Sigmoid colon (tissue), 7 donors: Measurements from ENCODE around the gene TBX20. TPM values are rescaled to one million over a fixed set of nuclear protein-coding genes. Genes with fewer than 3 reads are reported as not detected.

Experiments
- DNase-seq: peaks from one replicate; pipeline ENCODE4 v3.0.0-alpha.2; 2019
- H3K27ac ChIP-seq, 4 donors: fragments of 200-600 bp; sonication (generic); one replicate each; pipeline ENCODE4 v1.5.1; 2016 to 2019; ENCODE audit warnings: mild to moderate bottlenecking in 1 of 4
- H3K27me3 ChIP-seq, 3 donors: fragments of 200-600 bp; sonication (generic); one replicate each; pipeline ENCODE4 v1.5.1; 2019; ENCODE audit warnings: mild to moderate bottlenecking in 1 of 3
- H3K36me3 ChIP-seq, 4 donors: fragments of 200-600 bp; sonication (generic); one replicate each; pipeline ENCODE4 v1.5.1; 2016 to 2019
- H3K4me1 ChIP-seq, 4 donors: fragments of 200-600 bp; sonication (generic); one replicate each; pipeline ENCODE4 v1.5.1; 2017 to 2019
- H3K4me3 ChIP-seq, 4 donors: fragments of 200-600 bp; sonication (generic); one replicate each; pipeline ENCODE4 v1.5.1; 2017 to 2019; ENCODE audit warnings: mild to moderate bottlenecking in 2 of 4, moderate library complexity in 1 of 4
- H3K9me3 ChIP-seq, 4 donors: fragments of 200-600 bp in 3 of 4; sonication (generic) in 3 of 4; one replicate each; pipeline versions ENCODE4 v1.5.1 to v1.6.1; 2013 to 2019
- EP300 ChIP-seq, 4 donors: sonication (generic); formaldehyde crosslinking; IDR thresholded peaks; one replicate each; pipeline ENCODE4 v1.6.1; 2017; ENCODE audit warnings: antibody characterized with exemption in 4 of 4
- POLR2A ChIP-seq, 2 donors: fragments of 450-650 bp; IDR thresholded peaks; one replicate each; pipeline ENCODE4 v1.6.1; 2016; ENCODE audit warnings: antibody characterized with exemption in 2 of 2, mild to moderate bottlenecking in 2 of 2, moderate library complexity in 2 of 2
- POLR2AphosphoS5 ChIP-seq, 4 donors: sonication (generic); formaldehyde crosslinking; IDR thresholded peaks; one replicate each; pipeline ENCODE4 v1.6.1; 2017; ENCODE audit warnings: antibody characterized with exemption in 4 of 4
- WGBS, 2 donors: extraction: QIAGEN DNeasy Blood & Tissue Kit; methylation state at CpG; one replicate each; pipeline ENCODE4 v1.1.7; 2013; 5-methylcytosine and 5-hydroxymethylcytosine counted together
- intact Hi-C: fragments of 100-400 bp; cut with DNase I; formaldehyde crosslinking; loops from one replicate; pipeline ENCODE4 v1.15.1; 2023
- polyA plus RNA-seq, 3 donors: library from polyadenylated mRNA; stranded (reverse); fragments of 200-250 nt; gene quantifications; one replicate each; pipeline ENCODE4 v1.2.3, GENCODE V29; 2013
- total RNA-seq, 4 donors: library from RNA; depleted of rRNA; stranded (reverse); fragments of >200 nt; gene quantifications; one replicate each; pipeline ENCODE4 v1.1.0, GENCODE V29; 2016
- TF ChIP-seq, protein P1 (sequence below), 4 experiments: fragments of 450-650 bp in 3 of 4; fragments of 200-600 bp in 1 of 4; IDR thresholded peaks; one replicate each; pipeline ENCODE4 v1.5.1; 2016 to 2019; ENCODE audit warnings: antibody characterized with exemption in 4 of 4, mild to moderate bottlenecking in 3 of 4, moderate library complexity in 2 of 4
- donor health status: healthy with polysubstance abuse.
- donor health status: Bipolar disorder and iron deficiency.
- donor health status: healthy.

The TBX20 gene
- total and polyA plus RNA-seq, 7 donors = 0.04 TPM; not detected in 6

GRCh38 chr7:35252612-35253459 is 1.1 kb downstream of the TBX20 start:
- TF ChIP-seq POLR2A (IDR thresholded peaks at IDR 0.05) = no peak
- no peak for TF ChIP-seq POLR2AphosphoS5 (IDR thresholded peaks at IDR 0.05)
- TF ChIP-seq EP300 (IDR thresholded peaks at IDR 0.05) = no peak
- TF ChIP-seq, protein P1, sequence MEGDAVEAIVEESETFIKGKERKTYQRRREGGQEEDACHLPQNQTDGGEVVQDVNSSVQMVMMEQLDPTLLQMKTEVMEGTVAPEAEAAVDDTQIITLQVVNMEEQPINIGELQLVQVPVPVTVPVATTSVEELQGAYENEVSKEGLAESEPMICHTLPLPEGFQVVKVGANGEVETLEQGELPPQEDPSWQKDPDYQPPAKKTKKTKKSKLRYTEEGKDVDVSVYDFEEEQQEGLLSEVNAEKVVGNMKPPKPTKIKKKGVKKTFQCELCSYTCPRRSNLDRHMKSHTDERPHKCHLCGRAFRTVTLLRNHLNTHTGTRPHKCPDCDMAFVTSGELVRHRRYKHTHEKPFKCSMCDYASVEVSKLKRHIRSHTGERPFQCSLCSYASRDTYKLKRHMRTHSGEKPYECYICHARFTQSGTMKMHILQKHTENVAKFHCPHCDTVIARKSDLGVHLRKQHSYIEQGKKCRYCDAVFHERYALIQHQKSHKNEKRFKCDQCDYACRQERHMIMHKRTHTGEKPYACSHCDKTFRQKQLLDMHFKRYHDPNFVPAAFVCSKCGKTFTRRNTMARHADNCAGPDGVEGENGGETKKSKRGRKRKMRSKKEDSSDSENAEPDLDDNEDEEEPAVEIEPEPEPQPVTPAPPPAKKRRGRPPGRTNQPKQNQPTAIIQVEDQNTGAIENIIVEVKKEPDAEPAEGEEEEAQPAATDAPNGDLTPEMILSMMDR (IDR thresholded peaks at IDR 0.05) = no peak
- WGBS, 2 donors = 9 to 14% methylated on average over 16 of the region's 16 CpGs
- no peaks in the 10 kb centered on the region for H3K36me3 ChIP-seq
- no peak overlapping the region for H3K27ac ChIP-seq
- no peak for DNase-seq
- H3K27me3 ChIP-seq = peaks cover 75 to 100% (median 94%) of the 10 kb centered on the region in 3 donors
- H3K4me3 ChIP-seq = no peak overlapping the region
- intact Hi-C loops = no loop called here
- peaks cover 0 to 25% (median 22%) of the 10 kb centered on the region in 4 donors for H3K4me1 ChIP-seq
- H3K9me3 ChIP-seq = no peaks in the 10 kb centered on the region

DNA sequence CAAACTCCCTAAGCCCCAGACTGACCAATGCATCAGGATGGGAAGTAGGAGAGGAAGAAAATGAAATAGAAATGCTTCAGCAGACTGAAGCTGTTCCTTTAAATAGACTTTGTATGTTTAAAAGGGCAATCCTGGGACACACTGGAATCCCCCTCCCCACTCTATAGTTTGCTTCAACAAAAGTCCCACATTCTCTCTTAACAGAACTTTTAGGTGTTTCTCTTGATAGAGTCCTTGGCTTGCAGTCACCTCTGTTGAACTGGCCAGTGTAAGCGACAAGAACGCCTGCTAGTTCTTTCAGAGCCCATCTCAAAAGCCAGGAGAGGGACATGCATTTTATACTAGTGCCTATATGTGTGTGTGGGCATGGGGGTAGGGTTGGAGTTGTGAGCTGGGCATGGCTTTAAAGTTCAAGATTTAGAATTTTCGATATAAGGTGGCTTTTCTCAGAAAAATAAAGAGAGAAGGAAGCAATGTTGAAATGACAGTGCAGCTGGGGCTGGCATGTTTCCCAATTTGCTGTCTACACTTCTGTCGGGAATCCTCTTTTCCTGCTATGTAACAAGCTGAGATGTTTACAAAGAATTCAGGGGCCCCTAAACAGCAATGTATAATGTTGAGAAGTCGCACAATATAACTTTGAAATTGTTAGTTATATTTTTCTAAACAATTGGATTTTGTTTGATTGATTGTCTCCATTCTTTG is 2.1 kb downstream of the TBX20 start:
- H3K36me3 ChIP-seq = no peaks in the 10 kb centered on the region
- no peaks in the 10 kb centered on the region for H3K9me3 ChIP-seq
- no peak for TF ChIP-seq EP300 (IDR thresholded peaks at IDR 0.05)
- TF ChIP-seq POLR2A (IDR thresholded peaks at IDR 0.05) = no peak
- TF ChIP-seq, protein P1 (IDR thresholded peaks at IDR 0.05) = no peak
- no peak for TF ChIP-seq POLR2AphosphoS5 (IDR thresholded peaks at IDR 0.05)
- intact Hi-C loops = no loop called here
- DNase-seq = no peak
- H3K4me3 ChIP-seq = no peak overlapping the region
- peaks cover 0 to 16% (median 14%) of the 10 kb centered on the region in 4 donors for H3K4me1 ChIP-seq
- peaks cover 66 to 100% (median 91%) of the 10 kb centered on the region in 3 donors for H3K27me3 ChIP-seq
- H3K27ac ChIP-seq = no peak overlapping the region
- WGBS, 2 donors = 11 to 12% methylated on average over 5 of the region's 5 CpGs

- TF ChIP-seq POLR2A (IDR thresholded peaks at IDR 0.05) (no peak), POLR2AphosphoS5 (IDR thresholded peaks at IDR 0.05) (no peak), EP300 (IDR thresholded peaks at IDR 0.05) (no peak)
- TF ChIP-seq, protein P1 (IDR thresholded peaks at IDR 0.05) = no peak
- intact Hi-C loops = no loop called here
- no peak overlapping the region for H3K4me3 ChIP-seq
- no peaks in the 10 kb centered on the region for H3K36me3 ChIP-seq
- no peaks in the 10 kb centered on the region for H3K9me3 ChIP-seq
- DNase-seq = no peak
- H3K27ac ChIP-seq = no peak overlapping the region
- peaks cover 60 to 100% (median 91%) of the 10 kb centered on the region in 3 donors for H3K27me3 ChIP-seq
- 24 to 41% methylated on average over 1 of the region's 1 CpG for WGBS, 2 donors
- H3K4me1 ChIP-seq = peaks cover 0 to 16% (median 14%) of the 10 kb centered on the region in 4 donors
Measured at GRCh38 chr7:35250941-35251340, 3.0 kb downstream of the TBX20 start.

- DNase-seq = no peak
- Histone ChIP-seq H3K9me3 (no peaks in the 10 kb centered on the region), H3K27me3 (peaks cover 55 to 100% (median 91%) of the 10 kb centered on the region in 3 donors), H3K36me3 (no peaks in the 10 kb centered on the region), H3K4me1 (peaks cover 0 to 16% (median 14%) of the 10 kb centered on the region in 4 donors), H3K27ac (no peak overlapping the region), H3K4me3 (no peak overlapping the region)
- intact Hi-C loops = no loop called here
- WGBS, 2 donors = 9 to 11% methylated on average over 2 of the region's 2 CpGs
- TF ChIP-seq POLR2A (IDR thresholded peaks at IDR 0.05) = no peak
- TF ChIP-seq POLR2AphosphoS5 (IDR thresholded peaks at IDR 0.05) = no peak
- TF ChIP-seq EP300 (IDR thresholded peaks at IDR 0.05) = no peak
- TF ChIP-seq, protein P1 (IDR thresholded peaks at IDR 0.05) = no peak
Measured at GRCh38 chr7:35250452-35250851, 3.4 kb downstream of the TBX20 start.
